Stomach (tissue), 9 donors: Measurements from ENCODE around the gene SLC13A2. TPM values are rescaled to one million over a fixed set of nuclear protein-coding genes. Genes with fewer than 3 reads are reported as not detected.
"Not testable (repeated sequence)": the region's sequence is repeated elsewhere in the genome, so short reads cannot be mapped to it uniquely, and the experiment has no call there.

Experiments used
- DNase-seq, 2 donors: peaks; one replicate each; pipeline versions ENCODE4 v3.0.0 to v3.0.0-alpha.2; 2013 to 2019
- H3K27ac ChIP-seq, 5 donors: fragments of 200-600 bp in 4 of 5; sonication (generic) in 4 of 5; one replicate each; pipeline ENCODE4 v1.5.1; 2013 to 2019; ENCODE audit warnings: mild to moderate bottlenecking in 1 of 5, moderate library complexity in 1 of 5
- H3K27me3 ChIP-seq, 3 donors: fragments of 200-600 bp; sonication (generic); one replicate each; pipeline ENCODE4 v1.5.1; 2017 to 2019; ENCODE audit warnings: mixed run types in 1 of 3
- H3K36me3 ChIP-seq, 4 donors: fragments of 200-600 bp; sonication (generic); 1 replicate in 3 of 4; 2 replicates in 1 of 4; pipeline ENCODE4 v1.5.1; 2016 to 2019
- H3K4me1 ChIP-seq, 4 donors: fragments of 200-600 bp; sonication (generic); one replicate each; pipeline ENCODE4 v1.5.1; 2016 to 2019
- H3K4me3 ChIP-seq, 4 donors: fragments of 200-600 bp; sonication (generic) in 3 of 4; one replicate each; pipeline ENCODE4 v1.5.1; 2016 to 2019; ENCODE audit warnings: mild to moderate bottlenecking in 1 of 4
- H3K9me3 ChIP-seq, 4 donors: fragments of 200-600 bp; sonication (generic); one replicate each; pipeline ENCODE4 v1.5.1; 2016 to 2019
- CTCF ChIP-seq, 7 experiments: fragments of 450-650 bp in 4 of 7; fragments of 200-600 bp in 3 of 7; sonication (generic) in 3 of 7; IDR thresholded peaks; one replicate each; pipeline ENCODE4 v1.5.1; 2016 to 2019; ENCODE audit warnings: antibody characterized with exemption in 7 of 7, control low read depth in 2 of 7, mild to moderate bottlenecking in 1 of 7
- EP300 ChIP-seq: sonication (generic); formaldehyde crosslinking; IDR thresholded peaks from one replicate; pipeline ENCODE4 v1.6.1; 2017; ENCODE audit warnings: antibody characterized with exemption
- POLR2A ChIP-seq, 4 donors: fragments of 450-650 bp; IDR thresholded peaks; one replicate each; pipeline ENCODE4 v1.6.1; 2016; ENCODE audit warnings: antibody characterized with exemption in 4 of 4, control low read depth in 2 of 4, mild to moderate bottlenecking in 1 of 4, moderate library complexity in 1 of 4
- POLR2AphosphoS5 ChIP-seq, 3 donors: sonication (generic); formaldehyde crosslinking; IDR thresholded peaks; one replicate each; pipeline ENCODE4 v1.6.1; 2016; ENCODE audit warnings: antibody characterized with exemption in 3 of 3
- WGBS, 5 donors: extraction: QIAGEN DNeasy Blood & Tissue Kit in 3 of 5; methylation state at CpG; one replicate each; pipeline versions ENCODE4 v1.1.5 to v1.1.7; 2013 to 2018; 5-methylcytosine and 5-hydroxymethylcytosine counted together
- intact Hi-C: fragments of 100-400 bp; cut with DNase I; formaldehyde crosslinking; loops from one replicate; pipeline ENCODE4 v1.15.1; 2023; ENCODE audit warnings: low total_unique reads
- polyA plus RNA-seq, 3 donors: library from polyadenylated mRNA; stranded (reverse); fragments of 200-250 nt; gene quantifications; one replicate each; pipeline ENCODE4 v1.2.3, GENCODE V29; 2013
- total RNA-seq, 5 donors: library from RNA; depleted of rRNA; stranded (reverse); fragments of >200 nt; gene quantifications; one replicate each; pipeline versions ENCODE4 v1.1.0 to v1.2.3, GENCODE V29; 2014 to 2016
- donor health status: healthy with polysubstance abuse.
- donor health status: Bipolar disorder and iron deficiency.
- donor health status: healthy.

Gene SLC13A2
- total and polyA plus RNA-seq, 8 donors = 0.15 to 3.2 TPM; not detected in 6

- intact Hi-C loops = no loop called here
- H3K36me3 ChIP-seq = no peaks in the 10 kb centered on the region
- WGBS, 5 donors = 61 to 88% (median 78%) methylated on average over 4 to 6 of the region's 6 CpGs
- no peak overlapping the region for H3K27ac ChIP-seq
- H3K4me3 ChIP-seq = no peak overlapping the region
- DNase-seq = no peak
- H3K9me3 ChIP-seq = no peaks in the 10 kb centered on the region
- peaks cover 6 to 15% (median 13%) of the 10 kb centered on the region in 4 donors for H3K4me1 ChIP-seq
- no peak for TF ChIP-seq CTCF (IDR thresholded peaks at IDR 0.05)
- no peak for TF ChIP-seq POLR2AphosphoS5 (IDR thresholded peaks at IDR 0.05)
- TF ChIP-seq EP300 = no peak
- no peak for TF ChIP-seq POLR2A (IDR thresholded peaks at IDR 0.05)
- no peaks in the 10 kb centered on the region for H3K27me3 ChIP-seq
These were observed 47.2 kb downstream of the SLC13A2 start for GRCh38 chr17:28520687-28521086.

GRCh38 chr17:28521311-28522085 is 48.1 kb downstream of the SLC13A2 start:
- intact Hi-C loops = no loop called here
- Histone ChIP-seq H3K27me3 (no peaks in the 10 kb centered on the region), H3K27ac (no peak overlapping the region), H3K9me3 (no peaks in the 10 kb centered on the region), H3K4me3 (no peak overlapping the region), H3K36me3 (no peaks in the 10 kb centered on the region), H3K4me1 (peaks cover 6 to 22% (median 21%) of the 10 kb centered on the region in 4 donors)
- DNase-seq = no peak
- no peak for TF ChIP-seq POLR2AphosphoS5 (IDR thresholded peaks at IDR 0.05)
- TF ChIP-seq EP300 = no peak
- no peak for TF ChIP-seq POLR2A (IDR thresholded peaks at IDR 0.05)
- no peak for TF ChIP-seq CTCF (IDR thresholded peaks at IDR 0.05)
- 64 to 77% (median 75%) methylated on average over 12 to 21 of the region's 21 CpGs for WGBS, 5 donors

GRCh38 chr17:28522281-28522680 is 48.8 kb downstream of the SLC13A2 start:
- WGBS, 5 donors = 89 to 97% (median 94%) methylated on average over 4 of the region's 4 CpGs
- H3K4me1 ChIP-seq = peaks cover 6 to 30% (median 29%) of the 10 kb centered on the region in 4 donors
- H3K27ac ChIP-seq = not testable (repeated sequence)

GRCh38 chr17:28523186-28523585 is 49.7 kb downstream of the SLC13A2 start:
- TF ChIP-seq POLR2A (IDR thresholded peaks at IDR 0.05) (no peak), EP300 (no peak), POLR2AphosphoS5 (IDR thresholded peaks at IDR 0.05) (no peak), CTCF (IDR thresholded peaks at IDR 0.05) (no peak)
- no peaks in the 10 kb centered on the region for H3K9me3 ChIP-seq
- no peak overlapping the region for H3K27ac ChIP-seq
- H3K36me3 ChIP-seq = no peaks in the 10 kb centered on the region
- no peak for DNase-seq
- H3K4me3 ChIP-seq = no peak overlapping the region
- H3K27me3 ChIP-seq = no peaks in the 10 kb centered on the region
- WGBS, 5 donors = 80 to 90% (median 82%) methylated on average over 4 to 6 of the region's 6 CpGs
- intact Hi-C loops = no loop called here
- peaks cover 6 to 39% (median 33%) of the 10 kb centered on the region in 4 donors for H3K4me1 ChIP-seq

More at GRCh38 chr17:28522281-28522680, 48.8 kb downstream of the SLC13A2 start:
- H3K36me3 ChIP-seq, H3K4me3 ChIP-seq, H3K9me3 ChIP-seq, H3K27me3 ChIP-seq, DNase-seq, intact Hi-C loops: not testable (repeated sequence)

GRCh38 chr17:28523876-28524275 is 50.4 kb downstream of the SLC13A2 start:
- H3K27me3 ChIP-seq = no peaks in the 10 kb centered on the region
- H3K4me3 ChIP-seq = no peak overlapping the region
- no peak overlapping the region for H3K27ac ChIP-seq
- no peak for DNase-seq
- TF ChIP-seq POLR2AphosphoS5 (IDR thresholded peaks at IDR 0.05) (no peak), CTCF (IDR thresholded peaks at IDR 0.05) (no peak), EP300 (no peak)
- H3K9me3 ChIP-seq = no peaks in the 10 kb centered on the region
- intact Hi-C loops = no loop called here
- WGBS, 5 donors = 87 to 92% (median 91%) methylated on average over 12 to 15 of the region's 15 CpGs
- H3K4me1 ChIP-seq = peaks cover 6 to 41% (median 34%) of the 10 kb centered on the region in 4 donors
- H3K36me3 ChIP-seq = no peaks in the 10 kb centered on the region
